AG20443 (cell line): ENCODE measurements around the gene DNAJA1.
"Not testable (repeated sequence)": the region's sequence is repeated elsewhere in the genome, so short reads cannot be mapped to it uniquely, and the experiment has no call there.

Experiments
- DNase-seq: peaks from one replicate; pipeline ENCODE4 v3.0.0; 2012; ENCODE audit warnings: low spot score, mixed read lengths

DNAJA1 gene

DNA sequence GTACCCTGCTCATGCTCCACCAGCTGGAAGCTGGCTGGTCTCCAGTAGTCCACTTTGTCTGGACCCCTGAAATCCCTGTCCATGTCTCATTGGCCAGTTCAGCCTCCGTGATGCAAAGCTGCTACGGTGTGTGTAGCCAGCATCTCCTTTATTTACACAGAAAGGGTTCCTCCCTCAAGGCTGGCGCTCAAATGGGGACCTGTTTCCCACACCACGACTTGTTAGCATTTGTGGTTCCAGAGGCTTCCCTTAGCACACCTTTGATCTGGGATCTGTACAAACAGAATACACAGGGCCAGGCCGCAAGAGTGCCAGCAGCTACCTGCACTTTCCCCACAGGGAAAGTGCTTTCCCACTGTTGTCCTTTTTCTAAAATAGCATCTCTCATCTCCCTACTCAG lies 57.1 kb downstream of the DNAJA1 start:
- no peak for DNase-seq

DNA sequence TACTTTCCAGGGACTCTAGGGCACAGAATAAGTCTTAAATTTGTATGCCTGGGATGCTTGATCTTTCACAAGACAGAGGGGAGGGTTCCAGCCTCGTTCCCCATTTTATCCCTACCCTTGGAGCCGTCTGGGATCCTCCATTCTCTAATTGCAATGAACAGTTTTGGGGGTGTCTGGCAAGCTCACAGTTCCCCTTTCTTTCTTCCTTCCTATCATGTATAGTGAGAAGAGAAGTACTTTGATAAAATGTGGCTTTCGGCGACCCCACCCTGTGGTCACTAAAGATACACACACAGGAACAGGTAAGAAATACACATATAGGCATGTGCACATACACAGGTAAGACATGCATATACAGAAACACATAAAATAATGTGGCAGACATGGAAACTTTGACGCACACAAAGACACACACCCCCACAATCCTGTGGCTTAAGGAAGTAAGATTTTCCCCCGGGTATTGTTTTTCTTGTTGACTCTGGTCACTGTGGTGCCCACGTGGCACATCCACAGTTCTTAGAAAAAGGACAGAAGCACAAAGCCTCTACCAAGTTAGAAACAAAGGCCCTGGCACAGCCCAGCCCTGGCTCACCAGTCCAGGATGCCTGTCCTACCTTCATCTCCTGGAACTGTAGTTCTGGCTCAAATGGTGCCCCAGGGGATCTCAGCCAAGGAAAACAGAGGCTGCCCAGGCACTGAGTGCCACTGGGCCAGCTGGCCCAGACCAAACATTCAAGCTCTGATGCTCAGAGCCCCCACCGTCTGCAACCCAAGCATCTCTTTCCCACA lies 57.7 kb downstream of the DNAJA1 start:
- no peak for DNase-seq

DNA sequence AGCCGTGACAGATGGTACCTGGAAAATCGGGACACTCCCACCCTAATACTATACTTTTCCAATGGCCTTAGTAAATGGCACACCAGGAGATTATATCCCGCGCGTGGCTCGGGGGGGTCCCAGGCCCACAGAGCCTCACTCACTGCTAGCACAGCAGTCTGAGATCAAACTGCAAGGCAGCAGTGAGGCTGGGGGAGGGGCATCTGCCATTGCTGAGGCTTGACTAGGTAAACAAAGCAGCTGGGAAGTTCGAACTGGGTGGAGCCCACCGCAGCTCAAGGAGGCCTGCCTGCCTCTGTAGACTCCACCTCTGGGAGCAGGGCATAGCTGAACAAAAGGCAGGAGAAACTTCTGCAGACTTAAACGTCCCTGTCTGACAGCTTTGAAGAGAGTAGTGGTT lies 60.6 kb downstream of the DNAJA1 start:
- DNase-seq = not testable (repeated sequence)
